Measurements from ENCODE around the gene SIM1.

Gene SIM1

DNA sequence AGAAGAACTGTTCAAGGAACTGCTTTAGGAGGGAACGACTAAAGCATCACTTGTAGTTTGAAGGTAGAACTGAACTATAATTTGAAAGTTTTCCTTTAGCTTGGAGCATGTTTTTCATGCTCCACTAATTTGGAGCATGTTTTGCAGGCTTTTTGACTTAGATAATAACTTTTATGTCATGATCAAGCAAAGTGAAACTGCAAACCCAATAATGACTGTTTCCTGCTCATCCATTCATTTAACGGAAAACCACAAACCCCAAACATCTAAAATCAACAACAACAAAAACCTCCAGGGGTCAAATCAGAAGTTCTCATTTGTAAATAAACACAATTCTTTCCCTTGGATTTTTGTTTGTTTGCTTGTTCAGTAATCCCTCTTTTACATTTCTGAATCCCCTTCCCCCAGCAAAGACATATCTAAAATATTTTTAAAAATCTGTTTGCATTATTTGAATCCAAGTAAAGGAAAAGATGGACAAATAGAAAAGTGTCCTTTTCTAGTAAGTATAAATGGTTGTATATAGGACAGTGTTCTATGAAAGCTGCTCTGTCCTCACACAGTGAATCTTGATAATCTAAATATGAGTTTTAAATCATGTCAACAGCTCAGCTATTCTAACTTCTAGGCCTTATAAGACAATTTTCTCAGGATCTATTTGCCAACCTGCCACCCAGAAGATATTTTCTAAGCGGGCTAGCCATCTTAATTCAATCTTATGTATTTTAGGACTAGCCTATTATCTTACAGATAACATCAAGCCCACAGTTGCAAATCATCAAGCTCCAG, 2.6 kb downstream of the SIM1 start:
- DNase-seq (ENCODE audit: low read depth) = no peak
- TF ChIP-seq, protein P1, sequence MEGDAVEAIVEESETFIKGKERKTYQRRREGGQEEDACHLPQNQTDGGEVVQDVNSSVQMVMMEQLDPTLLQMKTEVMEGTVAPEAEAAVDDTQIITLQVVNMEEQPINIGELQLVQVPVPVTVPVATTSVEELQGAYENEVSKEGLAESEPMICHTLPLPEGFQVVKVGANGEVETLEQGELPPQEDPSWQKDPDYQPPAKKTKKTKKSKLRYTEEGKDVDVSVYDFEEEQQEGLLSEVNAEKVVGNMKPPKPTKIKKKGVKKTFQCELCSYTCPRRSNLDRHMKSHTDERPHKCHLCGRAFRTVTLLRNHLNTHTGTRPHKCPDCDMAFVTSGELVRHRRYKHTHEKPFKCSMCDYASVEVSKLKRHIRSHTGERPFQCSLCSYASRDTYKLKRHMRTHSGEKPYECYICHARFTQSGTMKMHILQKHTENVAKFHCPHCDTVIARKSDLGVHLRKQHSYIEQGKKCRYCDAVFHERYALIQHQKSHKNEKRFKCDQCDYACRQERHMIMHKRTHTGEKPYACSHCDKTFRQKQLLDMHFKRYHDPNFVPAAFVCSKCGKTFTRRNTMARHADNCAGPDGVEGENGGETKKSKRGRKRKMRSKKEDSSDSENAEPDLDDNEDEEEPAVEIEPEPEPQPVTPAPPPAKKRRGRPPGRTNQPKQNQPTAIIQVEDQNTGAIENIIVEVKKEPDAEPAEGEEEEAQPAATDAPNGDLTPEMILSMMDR (IDR thresholded peaks at IDR 0.05; ENCODE audit: low read depth, low read length, missing control alignments) = no peak
- H3K4me3 ChIP-seq (ENCODE audit: low read depth, low read length) = no peak overlapping the region
- in situ Hi-C loops (cut with HindIII; ENCODE audit: low sequenced_read_pairs) = no loop called here

DNA sequence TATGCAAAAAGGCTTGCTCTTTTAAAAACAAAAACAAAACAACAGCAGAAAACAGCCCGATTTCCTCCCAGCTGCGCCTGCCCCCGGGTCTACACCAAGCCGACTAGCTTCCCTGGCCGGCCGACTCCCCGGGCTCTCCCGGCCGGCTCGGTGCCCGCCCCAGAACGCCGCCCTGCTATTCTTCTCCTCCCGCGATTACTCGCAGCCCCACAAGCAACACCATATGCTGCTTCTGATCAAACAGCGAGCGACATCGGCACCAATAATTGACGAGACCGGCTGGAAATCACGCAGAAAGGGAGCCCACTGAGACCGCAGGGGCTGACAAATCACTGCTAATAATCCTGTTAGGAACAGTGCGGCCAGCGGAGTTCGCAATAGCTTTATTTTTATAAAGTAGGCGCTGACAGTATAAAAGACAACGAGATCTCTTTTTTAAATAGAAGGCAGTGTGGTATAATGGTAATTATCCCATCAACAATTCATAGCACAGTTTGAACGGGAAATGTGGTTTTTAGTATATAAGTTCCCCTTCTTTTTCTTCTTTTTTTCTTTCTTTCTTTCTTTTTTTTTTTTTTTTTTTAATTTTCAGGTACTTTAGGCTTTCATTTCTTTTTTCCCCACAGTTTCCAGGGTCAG, 3.3 kb downstream of the SIM1 start:
- no peak for DNase-seq (ENCODE audit: low read depth)
- TF ChIP-seq, protein P1 (IDR thresholded peaks at IDR 0.05; ENCODE audit: low read depth, low read length, missing control alignments) = no peak
- in situ Hi-C loops (cut with HindIII; ENCODE audit: low sequenced_read_pairs) = no loop called here
- H3K4me3 ChIP-seq (ENCODE audit: low read depth, low read length) = no peak overlapping the region

DNA sequence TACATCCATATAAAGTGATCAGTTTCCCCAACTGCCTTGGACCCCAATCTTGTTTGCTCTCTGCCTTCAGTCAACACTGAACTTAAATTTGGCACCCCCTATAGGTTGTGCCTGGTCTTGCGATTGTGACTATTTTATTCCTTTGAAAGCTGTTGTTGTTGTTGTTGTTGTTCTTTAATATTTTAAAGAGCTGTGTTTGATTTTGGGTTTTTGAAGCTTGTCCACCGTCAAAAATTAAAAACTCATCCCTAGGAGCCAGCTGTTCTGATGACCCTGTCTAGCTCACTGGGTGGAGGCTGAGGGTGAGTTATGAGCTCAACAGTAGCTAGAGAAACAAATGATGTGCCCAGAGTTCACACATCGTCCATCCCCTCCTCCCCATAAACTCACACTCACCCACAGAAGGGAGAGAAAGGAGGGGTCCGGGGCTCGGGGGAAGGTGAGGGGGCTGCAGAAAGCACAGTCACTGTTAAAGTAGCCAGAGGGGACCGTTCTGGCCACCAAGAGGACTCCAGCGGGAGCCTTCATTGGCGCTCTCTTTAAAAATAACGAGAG, 4.0 kb downstream of the SIM1 start:
- TF ChIP-seq, protein P1 (IDR thresholded peaks at IDR 0.05; ENCODE audit: low read depth, low read length, missing control alignments) = peak; percentile 43
- in situ Hi-C loops (cut with HindIII; ENCODE audit: low sequenced_read_pairs) = no loop called here
- DNase-seq (ENCODE audit: low read depth) = no peak
- H3K4me3 ChIP-seq (ENCODE audit: low read depth, low read length) = no peak overlapping the region

DNA sequence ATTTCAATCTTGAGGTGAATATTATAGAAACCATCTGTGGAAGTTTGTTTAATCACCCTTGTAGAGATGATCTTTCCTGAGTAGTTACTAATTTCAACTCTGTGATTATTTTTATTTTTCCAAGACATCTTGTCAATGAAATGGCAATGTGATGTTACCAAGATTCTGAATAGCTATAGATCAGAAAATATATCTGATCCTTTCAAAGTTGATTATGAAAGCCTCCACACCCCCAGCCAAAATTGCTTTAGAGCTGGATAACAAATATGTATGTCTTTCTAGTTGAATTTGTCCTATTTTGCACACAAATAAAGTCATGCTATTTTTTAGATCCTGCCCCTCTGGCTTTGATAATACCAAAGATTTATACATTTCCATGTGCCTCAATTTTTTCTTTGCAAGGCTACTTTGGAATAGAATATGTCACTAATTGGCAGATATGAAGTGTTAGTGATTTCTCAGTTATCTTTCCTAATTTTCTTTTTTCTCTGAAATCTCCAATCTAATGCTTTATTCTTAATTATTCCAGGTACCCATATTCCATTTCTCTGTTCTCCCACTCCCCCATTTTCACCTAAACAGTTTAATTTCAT, 5.0 kb downstream of the SIM1 start:
- no peak overlapping the region for H3K4me3 ChIP-seq (ENCODE audit: low read depth, low read length)
- DNase-seq (ENCODE audit: low read depth) = no peak
- TF ChIP-seq, protein P1 (IDR thresholded peaks at IDR 0.05; ENCODE audit: low read depth, low read length, missing control alignments) = no peak
- in situ Hi-C loops (cut with HindIII; ENCODE audit: low sequenced_read_pairs) = no loop called here

DNA sequence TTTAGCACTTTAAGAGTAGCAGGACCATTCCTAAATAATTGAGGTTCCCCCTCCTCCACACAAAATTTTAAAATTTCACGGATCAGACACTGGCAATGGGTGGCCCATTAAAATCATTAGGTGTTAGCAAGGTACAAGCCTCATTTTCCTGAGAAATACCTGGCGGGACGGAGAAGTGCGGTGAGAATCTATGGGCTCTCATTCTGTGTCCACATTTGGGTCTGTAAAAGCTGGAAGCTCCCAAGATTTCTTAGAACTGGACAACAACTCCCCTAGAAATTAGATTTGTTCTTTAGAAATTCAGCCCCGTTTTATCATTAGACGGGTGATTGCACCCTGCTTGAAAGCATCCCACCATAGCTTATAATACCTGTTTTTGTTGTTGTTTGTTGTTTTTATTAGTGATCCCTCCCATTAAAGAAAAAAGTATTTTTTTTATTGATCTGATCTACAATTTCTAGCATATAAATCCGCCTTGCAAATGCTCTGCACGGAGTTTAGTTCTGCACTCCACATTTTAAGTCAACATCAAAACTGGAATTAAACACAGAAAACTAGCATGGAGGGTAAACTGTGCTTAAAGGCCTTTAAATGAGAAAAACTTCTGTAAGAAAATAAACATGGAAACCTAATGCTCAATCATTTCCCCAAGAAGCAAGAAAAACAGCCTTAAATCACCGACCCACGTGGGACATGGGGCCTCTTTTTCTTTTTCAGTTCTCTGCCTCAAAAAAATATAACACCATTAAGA, 5.7 kb downstream of the SIM1 start:
- H3K4me3 ChIP-seq (ENCODE audit: low read depth, low read length) = no peak overlapping the region
- in situ Hi-C loops (cut with HindIII; ENCODE audit: low sequenced_read_pairs) = no loop called here
- DNase-seq (ENCODE audit: low read depth) = no peak
- TF ChIP-seq, protein P1 (IDR thresholded peaks at IDR 0.05; ENCODE audit: low read depth, low read length, missing control alignments) = no peak

Data from astrocyte of the cerebellum (primary cell).